CD4-positive, alpha-beta T cell treated with Interleukin-6 for 4 hours (primary cell): ENCODE results near the gene SH2D2A.

Experiments
- DNase-seq: peaks from one replicate; pipeline ENCODE4 v3.0.0-alpha.2; 2020; ENCODE audit warnings: mixed read lengths

The SH2D2A gene

DNA sequence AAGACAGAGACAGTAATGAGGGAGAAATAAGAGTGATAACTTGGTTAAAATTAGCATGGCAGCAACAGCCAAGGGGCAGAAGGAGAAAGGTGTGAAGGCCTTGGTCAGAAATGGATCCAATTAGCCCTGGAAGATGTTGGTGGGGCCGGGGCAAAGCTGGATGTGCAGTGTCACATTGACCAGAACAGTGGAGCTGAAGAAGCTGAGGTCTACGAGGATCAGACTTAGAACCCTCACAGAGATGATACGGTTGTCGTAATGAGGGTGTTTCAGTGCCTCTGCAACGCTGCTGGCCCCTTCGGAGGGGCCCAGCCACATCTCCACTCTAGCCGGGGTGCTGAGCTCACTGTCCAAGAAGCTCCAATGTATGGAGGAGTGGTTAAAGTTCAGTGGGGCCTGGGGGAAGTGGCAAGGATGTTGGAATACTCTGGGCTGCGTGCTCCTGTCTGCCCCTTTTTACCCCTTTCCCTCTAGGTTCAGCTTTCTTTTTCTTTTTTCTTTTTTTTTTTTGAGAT lies 14.2 kb downstream of the SH2D2A start:
- DNase-seq: no peak

GRCh38 chr1:156801409-156802121 lies 15.1 kb downstream of the SH2D2A start:
- DNase-seq: no peak

- peak; percentile 74 for DNase-seq
Observed at GRCh38 chr1:156797212-156797871, 19.3 kb downstream of the SH2D2A start.

DNA sequence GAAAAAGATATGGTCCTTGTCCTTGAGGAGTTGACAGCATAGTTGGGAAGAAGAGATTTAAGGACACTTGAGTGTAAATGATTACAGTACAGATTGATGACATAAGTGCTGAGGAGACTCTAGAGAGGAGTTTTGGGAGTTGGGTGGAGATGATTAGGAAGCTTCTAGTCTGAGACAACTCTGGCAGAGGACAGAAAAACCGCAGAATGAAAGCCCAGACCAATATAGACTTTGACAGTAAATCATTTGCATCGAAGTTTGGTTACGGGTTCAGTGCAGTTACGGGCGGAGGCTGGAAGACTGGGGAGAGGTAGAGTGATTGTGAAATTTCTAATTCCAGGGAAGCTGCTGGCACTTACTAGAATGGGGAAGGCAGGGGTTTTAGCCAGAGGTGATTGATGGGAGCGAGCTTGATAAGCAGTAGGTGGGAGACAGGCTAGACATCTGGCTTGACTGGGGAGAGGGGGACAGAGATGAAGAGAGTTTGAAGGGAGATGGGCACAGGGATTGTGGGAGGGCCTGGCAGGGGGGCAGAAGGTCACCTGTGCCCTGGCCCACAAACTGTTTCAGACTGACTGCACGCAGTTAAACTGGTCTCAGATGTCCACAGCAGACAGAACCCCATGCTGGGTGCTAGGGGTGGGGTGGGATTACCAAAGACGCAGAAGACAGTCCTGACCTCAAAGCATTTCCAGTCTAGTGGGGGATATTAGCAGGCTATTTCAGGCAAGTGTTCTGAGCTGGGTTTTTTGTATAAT lies 20.1 kb downstream of the SH2D2A start:
- no peak for DNase-seq

GRCh38 chr1:156795787-156796186 lies 20.9 kb downstream of the SH2D2A start:
- no peak for DNase-seq

- no peak for DNase-seq
Observed at GRCh38 chr1:156795374-156795733, 21.3 kb downstream of the SH2D2A start.

DNA sequence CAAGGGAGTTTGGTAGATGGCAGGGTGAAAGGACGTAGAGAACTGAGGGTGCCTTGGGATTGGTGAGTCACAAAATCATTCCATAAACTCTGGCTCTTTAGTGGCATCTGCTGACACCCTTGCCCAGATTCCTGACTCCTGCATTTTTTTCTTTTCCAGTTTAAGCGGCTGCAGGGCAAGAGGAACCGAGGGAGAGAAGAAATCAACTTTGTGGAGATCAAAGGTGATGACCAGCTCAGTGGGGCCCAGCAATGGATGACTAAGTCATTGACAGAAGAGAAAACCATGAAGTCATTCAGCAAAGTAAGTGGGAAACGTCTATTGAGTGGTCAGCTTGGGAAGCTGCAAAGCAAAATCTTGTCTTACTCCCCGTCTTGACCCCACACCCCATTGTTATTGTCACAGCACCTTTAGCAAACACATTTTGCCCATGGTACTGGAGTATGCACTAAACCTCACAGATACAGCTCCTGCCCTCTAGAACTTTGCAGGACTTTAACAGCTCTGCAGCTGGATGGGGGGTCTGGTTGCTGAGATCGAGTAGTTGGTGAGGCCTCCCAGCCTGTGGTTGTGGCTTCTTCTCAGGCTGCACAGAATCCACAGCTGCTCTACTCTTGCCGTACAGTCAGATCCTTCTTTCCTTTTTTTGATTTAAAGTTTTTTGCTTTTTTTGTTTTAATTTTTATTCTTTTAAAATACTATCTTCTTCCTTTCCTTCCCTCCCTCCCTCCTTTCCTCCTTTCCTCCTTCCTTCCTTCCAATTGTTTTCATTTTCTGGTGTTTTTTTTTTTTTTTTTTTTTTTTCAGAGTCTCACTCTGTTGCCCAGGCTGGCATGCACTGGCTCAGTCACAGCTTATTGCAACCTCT lies 21.9 kb downstream of the SH2D2A start:
- no peak for DNase-seq

GRCh38 chr1:156789621-156790318 lies 26.9 kb downstream of the SH2D2A start:
- no peak for DNase-seq

DNA sequence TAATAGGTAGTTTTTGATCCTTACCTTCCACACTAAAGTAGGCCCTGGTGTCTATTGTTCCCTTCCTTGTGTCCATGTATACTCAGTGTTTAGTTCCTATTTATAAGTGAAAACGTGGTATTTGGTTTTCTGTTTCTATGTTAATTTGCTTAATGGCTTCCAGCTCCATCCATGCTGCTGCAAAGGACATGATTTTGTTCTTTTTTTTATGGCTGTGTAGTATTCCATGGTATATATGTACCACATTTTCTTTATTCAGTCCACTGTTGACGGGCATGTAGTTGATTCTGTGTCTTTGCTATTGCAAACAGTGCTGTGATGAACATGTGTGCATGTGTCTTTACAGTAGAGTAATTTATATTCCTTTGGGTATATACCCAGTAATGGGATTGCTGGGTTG lies 28.5 kb downstream of the SH2D2A start:
- DNase-seq: no peak

DNA sequence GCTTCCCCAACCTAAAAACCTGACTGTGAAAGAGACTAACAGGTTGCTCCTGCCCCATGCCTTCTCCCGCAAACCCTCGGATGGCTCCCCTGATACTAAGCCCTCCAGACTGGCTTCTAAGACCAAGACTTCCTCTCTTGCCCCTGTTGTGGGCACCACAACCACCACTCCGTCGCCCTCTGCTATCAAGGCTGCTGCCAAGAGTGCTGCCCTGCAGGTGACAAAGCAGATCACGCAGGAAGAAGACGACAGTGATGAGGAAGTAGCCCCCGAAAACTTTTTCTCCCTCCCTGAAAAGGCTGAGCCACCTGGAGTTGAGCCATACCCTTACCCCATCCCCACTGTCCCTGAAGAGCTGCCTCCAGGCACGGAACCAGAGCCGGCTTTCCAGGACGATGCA lies 30.0 kb downstream of the SH2D2A start:
- DNase-seq: no peak

DNA sequence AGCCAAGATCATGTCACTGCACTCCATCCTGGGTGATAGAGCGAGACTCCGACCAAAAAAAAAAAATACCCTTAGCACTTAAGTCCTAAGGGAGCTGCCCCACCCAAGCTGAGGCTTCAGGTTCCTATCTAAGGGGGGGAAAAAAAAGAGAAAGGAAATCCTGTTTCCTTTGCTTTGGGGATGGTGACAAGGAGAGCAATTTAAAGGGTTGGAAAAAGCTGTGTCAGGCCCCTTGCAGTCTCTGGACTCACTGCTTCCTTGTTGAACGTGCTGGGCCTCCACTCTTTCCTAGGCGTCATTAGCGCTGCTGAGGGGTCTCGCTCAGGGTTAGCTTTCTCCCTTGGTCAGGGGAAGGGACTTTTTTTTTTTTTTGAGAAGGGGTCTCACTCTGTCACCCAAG lies 31.2 kb downstream of the SH2D2A start:
- no peak for DNase-seq

DNA sequence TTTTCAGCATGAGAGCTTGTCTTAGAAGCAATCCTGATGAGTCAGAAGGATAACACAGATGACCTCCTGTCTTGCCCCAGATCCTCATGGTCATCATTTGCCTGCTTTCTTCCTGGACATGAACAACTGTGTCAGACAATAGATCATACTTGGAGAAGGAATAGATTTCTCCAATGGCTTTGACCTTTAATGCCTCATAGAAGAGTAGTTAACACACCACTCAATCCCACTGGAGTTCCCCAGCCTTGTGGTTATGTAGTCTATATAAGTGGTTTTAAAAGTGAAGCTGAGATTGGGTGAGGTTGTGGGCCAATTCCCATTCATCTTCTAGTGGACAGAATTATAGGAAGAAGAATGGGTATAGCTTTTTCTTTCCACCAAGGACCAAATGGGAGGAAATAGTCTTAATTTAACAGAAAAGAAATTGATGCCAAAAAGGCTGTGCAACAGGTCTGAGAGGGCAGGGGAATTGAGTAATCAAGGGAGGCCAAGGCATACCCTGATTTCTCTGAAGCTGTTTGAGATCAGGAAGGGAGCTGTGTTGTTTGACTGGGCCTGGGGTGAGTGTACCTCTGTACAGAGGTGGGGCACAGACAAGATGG lies 35.0 kb downstream of the SH2D2A start:
- no peak for DNase-seq

DNA sequence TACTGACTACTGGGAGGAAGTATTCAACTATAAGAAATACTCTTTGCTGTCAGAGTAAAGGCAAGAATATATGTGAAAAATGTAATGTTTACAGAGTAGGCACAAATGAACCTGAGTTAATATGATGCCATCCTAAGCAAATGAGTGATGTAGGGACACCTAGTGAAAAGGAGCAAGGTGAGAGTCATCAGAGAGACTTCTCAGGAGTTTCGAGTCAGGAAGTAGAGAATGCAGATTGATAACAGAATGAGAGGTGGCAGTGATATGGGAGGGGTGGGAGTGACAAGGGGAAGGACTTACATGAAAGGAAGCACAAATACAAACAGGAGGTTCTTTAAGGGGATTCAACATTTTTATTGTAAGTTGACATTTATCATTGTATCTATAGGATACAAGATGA lies 39.1 kb downstream of the SH2D2A start:
- no peak for DNase-seq

DNA sequence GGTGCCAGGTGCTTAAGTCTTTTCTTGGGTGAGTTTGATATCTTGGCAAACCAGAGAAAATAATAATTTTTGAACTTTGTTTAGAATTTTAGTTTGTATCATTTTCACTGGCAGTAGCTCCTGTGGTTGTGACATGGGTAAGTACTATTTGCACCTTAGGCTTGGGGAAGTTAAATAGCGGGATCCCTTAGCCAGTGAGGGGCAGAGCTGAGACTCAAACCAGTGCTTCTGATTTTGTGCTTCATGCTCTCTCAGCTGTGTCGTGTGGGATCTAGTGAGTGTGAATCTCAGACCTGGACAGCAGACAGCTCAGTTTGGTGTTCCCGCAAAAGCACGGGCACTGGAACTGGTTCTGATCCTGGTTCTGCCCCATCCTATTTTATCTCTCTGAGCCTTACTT lies 39.7 kb downstream of the SH2D2A start:
- DNase-seq: no peak

GRCh38 chr1:156775799-156776198 lies 40.8 kb downstream of the SH2D2A start:
- no peak for DNase-seq

- no peak for DNase-seq
Observed at GRCh38 chr1:156773607-156774006, 43.0 kb downstream of the SH2D2A start.

- DNase-seq: no peak
Observed at GRCh38 chr1:156772728-156773497, 43.7 kb downstream of the SH2D2A start.

- no peak for DNase-seq
Observed at GRCh38 chr1:156772222-156772621, 44.4 kb downstream of the SH2D2A start.

- DNase-seq: no peak
Observed at GRCh38 chr1:156768610-156769295, 47.9 kb downstream of the SH2D2A start.

- DNase-seq: peak; percentile 15
Observed at GRCh38 chr1:156767879-156768604, 48.6 kb downstream of the SH2D2A start.
